DMS53 treated with DMSO at 0.1 percent for 48 hours (cell line): ENCODE results near the gene GRIFIN.
"Not testable (repeated sequence)": the region's sequence is repeated elsewhere in the genome, so short reads cannot be mapped to it uniquely, and the experiment has no call there.

Experiments used
- DNase-seq: peaks from one replicate; lab custom pipeline; 2025; ENCODE audit not compliant: unreplicated experiment; lab: John Stamatoyannopoulos, UW

GRIFIN gene

GRCh38 chr7:2480070-2480408 is 3.8 kb upstream of the GRIFIN start:
- no peak for DNase-seq

GRCh38 chr7:2479276-2480069 is 3.3 kb upstream of the GRIFIN start:
- DNase-seq, result no peak

GRCh38 chr7:2478800-2479199 is 2.6 kb upstream of the GRIFIN start:
- DNase-seq, result no peak

GRCh38 chr7:2478399-2478785 is 2.2 kb upstream of the GRIFIN start:
- DNase-seq, result no peak

GRCh38 chr7:2477447-2478398 is 1.5 kb upstream of the GRIFIN start:
- DNase-seq, result peak; percentile 49

- no peak for DNase-seq
Observed at GRCh38 chr7:2476776-2477446, 713 bp upstream of the GRIFIN start.

- no peak for DNase-seq
Observed at GRCh38 chr7:2475678-2476015, 551 bp downstream of the GRIFIN start.

GRCh38 chr7:2474813-2475677 is 1.2 kb downstream of the GRIFIN start:
- no peak for DNase-seq

GRCh38 chr7:2474224-2474623 is 2.0 kb downstream of the GRIFIN start:
- DNase-seq, result no peak

- no peak for DNase-seq
Observed at GRCh38 chr7:2473496-2474180, 2.6 kb downstream of the GRIFIN start.

GRCh38 chr7:2472739-2473138 is 3.5 kb downstream of the GRIFIN start:
- no peak for DNase-seq

GRCh38 chr7:2471396-2471795 is 4.8 kb downstream of the GRIFIN start:
- no peak for DNase-seq

GRCh38 chr7:2471022-2471329 is 5.2 kb downstream of the GRIFIN start:
- DNase-seq, result no peak

- DNase-seq, result no peak
Observed at GRCh38 chr7:2470204-2471021, 5.8 kb downstream of the GRIFIN start.

GRCh38 chr7:2469460-2470203 is 6.6 kb downstream of the GRIFIN start:
- DNase-seq, result not testable (repeated sequence)

- no peak for DNase-seq
Observed at GRCh38 chr7:2468227-2468626, 8.0 kb downstream of the GRIFIN start.

GRCh38 chr7:2466675-2467074 is 9.5 kb downstream of the GRIFIN start:
- no peak for DNase-seq

- no peak for DNase-seq
Observed at GRCh38 chr7:2465928-2466327, 10.3 kb downstream of the GRIFIN start.

- DNase-seq, result no peak
Observed at GRCh38 chr7:2462731-2463130, 13.5 kb downstream of the GRIFIN start.
